GM21423 (cell line): ENCODE results near the gene GUCY2C.
A peak's percentile ranks its signal among the peaks of the same experiment; 100 is the strongest.
"Not testable (repeated sequence)": the region's sequence is repeated elsewhere in the genome, so short reads cannot be mapped to it uniquely, and the experiment has no call there.

Experiments
- ATAC-seq: cut with Tn5 transposase; IDR thresholded peaks from one replicate; pipeline ENCODE4 v1.9.1; 2021; ENCODE audit warnings: mild to moderate bottlenecking, moderate library complexity; ENCODE audit not compliant: unreplicated experiment

The GUCY2C gene

DNA sequence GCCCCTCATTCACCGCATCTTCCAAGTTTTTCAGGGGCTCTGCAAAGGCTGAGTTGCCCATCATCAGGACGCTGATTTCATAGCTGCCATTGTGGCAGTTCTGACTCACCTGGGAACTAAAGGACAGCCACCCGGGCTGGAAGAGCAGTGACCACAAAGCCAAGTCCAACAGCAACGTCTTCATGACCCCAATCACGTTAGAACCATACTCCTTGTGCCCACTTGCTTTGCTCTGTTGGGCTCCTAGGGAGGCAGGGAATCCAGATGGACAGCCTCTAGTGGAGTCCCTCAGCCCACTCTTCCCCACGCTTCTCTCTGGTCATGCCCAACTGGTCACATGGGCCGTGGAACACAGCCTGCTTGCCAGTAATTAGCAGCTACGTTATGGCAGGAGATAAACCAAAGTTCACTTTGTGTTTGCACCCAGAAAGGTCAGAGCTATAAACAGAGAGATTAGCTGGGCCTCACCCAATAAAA lies at the start of gene GUCY2C:
Gene GUCY2C, minus strand, starts transcription at position 335 of the 477 bp plus-strand sequence. Its CDS starts 151 bp downstream, at position 184.
- ATAC-seq, result no peak

DNA sequence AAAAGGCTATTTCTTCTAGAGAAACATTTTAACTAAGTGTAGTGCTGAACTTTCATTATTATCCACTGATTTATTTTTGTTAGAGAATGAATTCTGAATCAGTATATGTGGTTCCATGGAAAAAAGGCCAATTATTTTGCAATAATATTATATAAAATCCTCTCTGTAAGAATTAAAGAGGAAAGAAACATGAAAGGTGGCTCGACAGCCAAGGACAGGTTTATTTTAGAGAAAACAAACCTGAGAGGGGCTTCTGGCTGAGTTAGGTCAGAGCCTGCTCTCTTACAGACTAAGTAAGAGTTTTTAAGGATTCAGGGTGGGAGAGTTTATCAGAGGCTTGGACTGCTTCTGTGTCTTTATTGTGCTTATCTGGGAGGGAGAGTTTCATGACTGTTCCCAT lies 46.7 kb upstream of the GUCY2C start:
- no peak for ATAC-seq

- no peak for ATAC-seq
These were observed 45.5 kb upstream of the GUCY2C start for GRCh38 chr12:14741942-14742341.

- no peak for ATAC-seq
These were observed 44.8 kb upstream of the GUCY2C start for GRCh38 chr12:14741153-14741552.

- ATAC-seq, result not testable (repeated sequence)
These were observed 40.0 kb upstream of the GUCY2C start for GRCh38 chr12:14736441-14736840.

- no peak for ATAC-seq
These were observed 35.4 kb upstream of the GUCY2C start for GRCh38 chr12:14731821-14732220.

GRCh38 chr12:14729586-14729985 lies 33.2 kb upstream of the GUCY2C start:
- ATAC-seq, result no peak

GRCh38 chr12:14723763-14724162 lies 27.4 kb upstream of the GUCY2C start:
- ATAC-seq, result no peak

- peak; percentile 49 for ATAC-seq
These were observed 20.5 kb upstream of the GUCY2C start for GRCh38 chr12:14716848-14717444.

GRCh38 chr12:14714437-14714836 lies 18.0 kb upstream of the GUCY2C start:
- ATAC-seq, result no peak

DNA sequence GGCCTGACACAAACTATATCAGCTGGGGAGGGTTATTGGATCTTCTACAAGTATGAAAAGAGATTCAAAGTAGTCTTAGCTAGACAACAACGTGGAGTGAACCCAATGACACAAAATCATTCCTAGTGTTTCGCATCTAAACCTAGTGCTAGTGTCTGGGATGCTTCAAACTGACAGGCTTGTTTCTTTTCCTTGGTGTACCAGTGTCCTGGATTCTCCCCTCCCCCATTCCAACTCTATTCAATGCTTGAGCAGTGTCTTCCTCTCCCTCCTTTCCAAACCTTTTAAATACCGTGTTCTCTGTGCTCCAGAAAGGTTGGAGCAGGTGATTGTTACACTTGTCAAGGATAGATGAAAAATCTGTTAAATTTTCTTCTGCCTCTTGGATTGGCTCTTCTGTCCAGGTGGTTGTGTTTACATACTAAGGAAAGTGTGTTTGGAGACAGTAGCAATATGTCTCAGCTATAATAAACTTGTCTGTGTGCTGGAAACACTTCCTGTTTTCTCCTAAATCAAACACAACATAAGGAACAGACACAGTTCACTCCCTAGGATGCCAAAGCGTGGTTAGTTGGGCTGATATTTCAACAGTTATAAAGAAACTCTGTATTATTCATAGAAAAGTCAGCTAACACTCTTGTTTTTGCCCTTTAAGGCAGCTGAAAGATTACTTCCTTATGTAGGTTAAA lies 14.4 kb upstream of the GUCY2C start:
- ATAC-seq, result no peak

GRCh38 chr12:14701809-14702568 lies 5.6 kb upstream of the GUCY2C start:
- no peak for ATAC-seq

GRCh38 chr12:14700935-14701334 lies 4.5 kb upstream of the GUCY2C start:
- ATAC-seq, result no peak

GRCh38 chr12:14699923-14700322 lies 3.5 kb upstream of the GUCY2C start:
- no peak for ATAC-seq

DNA sequence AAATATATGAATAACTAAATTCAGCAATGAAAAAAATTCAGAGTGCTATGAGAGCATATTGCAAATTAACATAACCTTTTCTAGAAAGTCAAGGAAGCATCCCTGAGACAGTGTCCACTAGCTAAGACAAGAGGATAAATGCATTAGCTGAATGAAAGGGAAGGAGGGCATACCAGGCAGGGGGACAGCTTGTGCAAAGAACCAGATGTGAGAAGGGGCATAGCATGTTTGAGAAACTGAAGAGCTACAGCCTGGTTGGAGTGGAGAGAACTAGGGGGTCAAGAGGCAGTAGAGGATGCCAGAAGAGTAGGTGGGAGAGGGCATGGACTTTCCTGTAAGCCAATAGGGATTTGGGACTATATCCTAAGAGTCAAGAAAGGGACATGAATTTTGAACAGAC lies 2.2 kb upstream of the GUCY2C start:
- ATAC-seq, result no peak

DNA sequence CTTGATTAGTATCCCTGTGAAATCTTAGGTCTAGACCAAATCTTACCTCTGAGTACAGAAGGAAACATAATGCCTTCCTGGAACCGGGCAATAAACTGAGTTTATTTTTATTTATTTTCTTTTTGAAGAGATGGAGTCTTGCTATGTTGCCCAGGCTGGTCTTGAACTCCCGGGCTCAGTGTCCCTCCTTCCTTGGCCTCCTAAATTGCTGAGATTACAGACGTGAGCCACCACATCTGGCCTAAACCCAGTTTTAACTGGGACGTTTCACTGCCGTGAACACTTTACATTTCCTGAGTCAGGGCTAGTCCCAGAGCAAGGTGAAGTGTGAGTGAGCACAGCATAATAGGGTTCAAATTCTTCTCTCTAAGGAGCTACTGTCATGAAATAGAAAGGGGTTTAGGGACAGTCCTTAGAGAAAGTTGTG lies 671 bp downstream of the GUCY2C start:
- ATAC-seq, result no peak

DNA sequence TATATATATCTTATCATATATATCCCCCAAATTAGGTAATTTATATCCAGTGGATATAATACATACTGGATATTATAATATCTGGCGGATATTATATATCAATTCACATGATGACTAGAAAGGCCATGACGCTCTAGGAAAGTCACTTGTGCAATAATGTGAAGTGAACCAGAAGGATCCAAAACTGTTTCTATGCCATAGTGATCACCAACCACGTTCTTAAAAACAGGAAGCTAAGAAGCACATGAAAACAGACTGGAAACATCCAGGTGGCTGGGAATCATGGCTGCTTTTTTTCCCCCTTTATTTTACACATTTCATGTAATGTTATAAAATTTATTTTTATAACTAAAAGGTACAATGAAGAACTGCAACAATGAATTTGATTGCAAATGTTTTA lies 1.4 kb downstream of the GUCY2C start:
- ATAC-seq, result no peak

DNA sequence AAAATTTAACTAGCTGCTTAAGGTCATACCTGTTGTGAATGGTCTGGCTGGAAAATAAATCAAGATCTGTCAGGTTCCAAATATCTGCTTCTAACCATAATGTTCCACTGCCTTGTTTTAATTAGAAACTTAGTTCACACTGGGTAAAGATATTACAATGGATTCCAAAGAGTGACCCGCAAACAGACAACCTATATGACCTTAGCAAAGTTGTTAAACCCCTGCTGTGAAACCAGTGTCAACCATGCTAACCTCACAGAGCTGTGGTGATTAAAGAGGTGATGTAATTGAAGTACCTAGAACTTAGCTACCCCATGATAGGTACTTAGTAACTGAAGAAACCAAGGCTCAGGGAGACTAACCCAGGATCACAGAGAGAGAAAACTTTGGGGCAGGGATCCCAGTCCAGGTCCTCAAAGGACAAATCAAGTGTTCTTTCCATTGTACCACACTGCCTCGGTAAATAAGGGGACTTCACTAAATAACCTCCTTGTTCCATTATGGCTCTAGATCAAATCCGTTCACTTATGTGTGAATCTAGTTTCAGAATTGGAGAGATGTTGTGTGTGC lies 2.2 kb downstream of the GUCY2C start:
- ATAC-seq, result no peak

GRCh38 chr12:14693116-14693515 lies 3.3 kb downstream of the GUCY2C start:
- no peak for ATAC-seq

GRCh38 chr12:14691560-14691959 lies 4.8 kb downstream of the GUCY2C start:
- ATAC-seq, result no peak

- ATAC-seq, result no peak
These were observed 6.4 kb downstream of the GUCY2C start for GRCh38 chr12:14689996-14690395.
